ENCODE data around the gene SPPL2A.
"Not testable (repeated sequence)": the region's sequence is repeated elsewhere in the genome, so short reads cannot be mapped to it uniquely, and the experiment has no call there.

Gene SPPL2A

DNA sequence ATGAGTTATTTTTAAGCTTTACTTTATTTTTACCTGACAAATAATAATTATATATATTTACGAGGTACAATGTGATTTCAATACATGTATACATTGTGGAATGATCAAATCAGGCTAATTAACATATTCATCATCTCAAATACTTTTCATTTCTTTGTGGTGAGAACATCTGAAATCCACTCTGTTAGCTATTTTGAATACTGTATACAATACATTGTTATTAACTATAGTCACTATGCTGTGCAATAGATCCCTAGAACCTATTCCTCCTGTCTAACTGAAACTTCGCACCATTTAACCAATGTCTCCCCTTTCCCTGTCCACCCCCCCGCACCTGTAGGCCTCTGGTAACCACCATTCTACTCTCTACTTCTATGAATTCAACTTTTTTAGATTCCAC lies 7.9 kb upstream of the SPPL2A start:
- no peak for DNase-seq (ENCODE audit: low read depth in 2 of 2)

DNA sequence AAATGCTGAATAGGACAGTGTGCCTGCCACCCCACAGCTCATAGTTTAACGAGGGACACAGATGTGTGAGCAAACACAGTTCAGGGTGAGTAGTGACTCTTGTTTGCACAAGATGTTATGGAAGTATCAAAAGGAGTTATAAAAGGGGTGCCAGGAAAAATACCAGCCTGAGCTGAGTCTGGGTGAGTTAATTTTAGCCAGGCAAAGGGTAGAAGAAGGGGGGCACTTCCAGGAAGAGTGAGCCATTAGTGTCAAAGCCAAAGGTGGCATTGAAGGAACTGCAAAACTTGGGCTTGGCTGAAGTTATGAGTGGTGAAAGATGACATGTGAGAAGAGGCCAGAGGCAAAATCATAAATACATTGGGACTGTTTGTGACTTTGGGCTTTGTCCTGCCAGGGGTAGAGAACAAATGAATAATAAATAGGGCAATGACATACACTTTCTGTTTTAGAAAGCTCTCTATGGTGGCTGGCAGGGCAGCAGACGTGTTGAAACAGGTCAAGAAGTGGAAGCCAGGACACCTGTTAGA lies 1.9 kb upstream of the SPPL2A start:
- DNase-seq (ENCODE audit: low read depth in 2 of 2): no peak

DNA sequence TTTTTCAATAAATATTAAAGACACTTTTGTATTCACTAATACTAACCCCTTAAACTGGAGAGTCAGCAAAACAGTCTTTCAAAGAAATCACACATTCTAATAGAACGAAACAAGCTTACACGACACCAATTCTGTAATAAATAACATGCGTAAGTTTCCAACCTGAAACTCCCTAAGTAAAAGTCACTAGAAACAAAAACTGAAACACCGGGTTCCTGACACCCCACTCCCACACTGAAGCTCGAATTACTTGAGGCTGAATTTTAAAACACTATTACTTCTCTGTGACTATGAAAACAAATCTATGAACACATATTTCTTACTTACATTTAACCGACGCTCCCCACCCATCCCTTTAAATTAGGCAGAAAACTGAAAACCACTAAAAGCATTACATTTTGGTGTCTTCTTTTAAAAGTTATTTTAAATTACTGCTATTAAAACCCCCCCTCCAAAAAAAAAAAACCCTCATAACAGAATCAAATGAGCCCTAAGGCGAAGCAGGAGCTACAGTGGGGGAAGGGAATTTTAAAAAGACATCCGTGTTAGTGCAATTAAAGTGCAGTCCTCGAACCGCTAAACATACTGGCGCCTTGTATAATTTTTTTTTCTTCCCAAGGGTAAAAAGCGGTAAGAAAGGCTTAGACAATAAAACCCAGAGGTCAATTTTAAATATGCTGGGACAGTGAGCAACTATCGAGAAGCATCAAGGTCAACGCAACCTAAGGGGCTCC lies 878 bp downstream of the SPPL2A start:
- peak in 1 of 2 donors; percentile 29 for DNase-seq (ENCODE audit: low read depth in 2 of 2)

DNA sequence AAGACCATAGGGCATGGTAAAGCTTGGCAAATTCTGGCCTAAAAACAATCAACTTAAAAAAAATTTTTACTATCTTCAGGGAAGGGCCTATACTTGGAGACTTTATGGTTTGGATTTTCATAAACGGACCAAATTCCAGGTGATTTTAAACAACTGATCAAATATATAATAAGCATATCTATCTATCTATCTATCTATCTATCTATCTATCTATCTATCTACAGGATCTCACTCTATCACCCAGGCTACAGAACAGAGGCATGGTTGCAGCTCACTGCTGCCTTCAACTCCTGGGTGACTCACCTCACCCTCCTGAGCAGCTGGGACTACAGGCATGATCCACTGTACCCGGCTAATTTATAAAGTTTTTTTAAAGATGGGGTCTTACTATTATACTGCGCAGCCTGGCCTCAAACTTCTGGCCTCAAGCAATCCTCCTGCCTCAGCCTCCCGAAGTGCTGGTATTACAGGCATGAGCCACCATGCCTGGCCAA lies 6.7 kb downstream of the SPPL2A start:
- DNase-seq (ENCODE audit: low read depth in 2 of 2): no peak

DNA sequence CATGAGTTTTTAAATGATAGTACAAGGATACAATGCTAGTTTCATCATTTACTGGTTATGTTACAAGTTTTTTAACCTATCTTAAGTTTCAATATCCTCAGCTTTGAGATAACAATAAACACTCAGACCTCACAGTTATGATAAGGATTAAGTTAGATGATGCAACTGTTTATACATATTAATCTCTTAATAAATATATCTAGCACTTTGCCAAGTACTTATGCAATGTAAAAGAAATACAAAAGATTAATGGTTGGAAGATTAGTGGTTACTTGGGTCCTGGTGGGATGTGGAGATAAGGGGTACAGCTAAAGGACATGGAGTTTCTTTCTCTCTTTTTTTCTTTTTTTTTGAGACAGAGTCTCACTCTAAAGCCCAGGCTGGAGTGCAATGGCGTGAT lies 12.0 kb downstream of the SPPL2A start:
- no peak for DNase-seq (ENCODE audit: low read depth in 2 of 2)

DNA sequence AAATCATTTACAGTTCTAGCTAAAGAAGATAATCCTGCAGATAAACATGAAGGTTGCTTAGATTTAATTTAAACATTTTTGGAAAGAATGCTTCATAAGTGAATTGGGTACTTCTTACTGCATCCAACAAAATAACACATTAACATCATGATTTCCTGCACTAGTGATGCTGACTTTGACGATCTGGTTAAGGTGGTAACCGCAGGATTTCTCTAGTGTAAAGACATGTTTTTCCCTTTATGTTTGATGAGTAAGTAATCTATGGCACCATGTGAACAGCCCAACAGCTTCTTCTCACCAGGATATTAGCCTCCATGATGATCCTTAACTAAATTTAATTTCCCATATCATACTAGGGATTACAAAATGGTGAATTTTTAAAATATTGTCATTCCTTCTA lies 14.1 kb downstream of the SPPL2A start:
- no peak for DNase-seq (ENCODE audit: low read depth in 2 of 2)

DNA sequence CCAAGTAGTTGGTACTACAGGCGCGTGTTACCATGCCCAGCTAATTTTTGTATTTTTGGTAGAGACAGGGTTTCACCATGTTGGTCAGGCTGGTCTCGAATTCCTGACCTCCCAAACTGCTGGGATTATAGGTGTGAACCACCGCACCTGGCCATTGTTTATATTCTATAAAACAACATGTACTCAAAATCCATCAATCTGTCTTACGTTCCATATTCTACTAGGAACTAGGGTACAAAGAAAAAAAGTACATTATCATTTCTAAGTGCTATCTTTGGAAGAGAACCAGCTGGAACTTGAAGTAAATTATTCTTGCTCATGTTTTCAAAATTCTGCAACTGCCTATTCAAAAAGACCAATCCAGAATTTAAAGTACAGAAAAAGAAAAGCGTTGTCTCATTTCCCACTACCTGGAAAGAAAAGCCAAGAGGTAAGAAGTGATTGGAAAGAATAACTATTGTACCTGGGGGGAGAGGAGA lies 15.2 kb downstream of the SPPL2A start:
- DNase-seq (ENCODE audit: low read depth in 2 of 2): no peak

DNA sequence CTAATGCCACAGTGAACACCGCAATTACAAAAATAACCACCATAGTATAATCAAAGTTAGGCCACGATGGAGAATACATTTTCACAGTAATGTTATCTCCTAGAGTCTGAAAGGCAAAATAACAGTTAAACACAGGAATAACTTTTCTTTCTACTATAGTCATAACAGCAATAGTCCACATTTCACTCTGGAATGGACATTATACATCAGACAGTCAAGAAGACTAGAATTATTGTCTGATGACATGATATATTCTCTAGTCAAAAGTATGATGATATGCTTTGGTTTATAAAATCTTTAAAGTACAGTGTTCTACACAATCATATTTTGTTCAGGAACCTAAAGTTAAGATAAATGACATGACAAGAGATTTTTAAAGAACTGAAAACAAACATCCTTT lies 18.0 kb downstream of the SPPL2A start:
- DNase-seq (ENCODE audit: low read depth in 2 of 2): no peak

DNA sequence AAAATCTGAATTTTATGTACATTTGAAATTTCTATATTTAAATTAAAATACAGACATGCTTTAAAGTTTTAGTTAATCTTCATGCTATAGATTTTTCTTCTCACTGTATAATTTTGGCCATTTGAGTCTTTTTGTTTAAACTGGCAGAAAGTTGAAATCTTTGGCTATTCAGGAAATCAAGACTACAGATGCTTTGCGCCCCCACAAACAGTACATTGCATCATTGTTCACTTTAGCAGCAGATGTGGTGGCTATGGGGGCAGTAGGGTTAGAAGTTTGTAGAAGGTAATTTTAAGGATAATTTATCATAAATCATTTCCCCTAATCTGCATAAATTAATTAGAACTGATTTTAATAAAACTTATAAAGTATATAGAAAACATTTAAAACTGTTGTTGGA lies 20.9 kb downstream of the SPPL2A start:
- DNase-seq (ENCODE audit: low read depth in 2 of 2): no peak

DNA sequence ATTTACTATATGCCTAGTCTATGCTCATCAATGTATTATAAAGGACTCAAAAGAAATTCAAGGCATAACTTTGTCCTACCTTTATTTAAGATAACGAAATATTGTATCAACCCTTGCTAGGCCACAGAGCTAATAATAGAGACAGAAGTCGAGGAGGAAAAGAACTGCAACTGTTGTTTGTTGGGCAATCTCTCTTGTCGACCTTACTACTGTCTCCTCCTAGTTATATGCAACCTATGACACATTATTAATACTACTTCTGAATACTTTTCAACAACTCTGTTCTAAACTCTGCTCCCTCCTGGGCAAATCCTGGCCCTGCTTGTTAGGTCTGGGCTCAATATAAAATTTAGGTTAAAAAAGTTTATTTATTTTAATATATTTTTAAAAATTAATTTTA lies 24.6 kb downstream of the SPPL2A start:
- DNase-seq (ENCODE audit: low read depth in 2 of 2): no peak

DNA sequence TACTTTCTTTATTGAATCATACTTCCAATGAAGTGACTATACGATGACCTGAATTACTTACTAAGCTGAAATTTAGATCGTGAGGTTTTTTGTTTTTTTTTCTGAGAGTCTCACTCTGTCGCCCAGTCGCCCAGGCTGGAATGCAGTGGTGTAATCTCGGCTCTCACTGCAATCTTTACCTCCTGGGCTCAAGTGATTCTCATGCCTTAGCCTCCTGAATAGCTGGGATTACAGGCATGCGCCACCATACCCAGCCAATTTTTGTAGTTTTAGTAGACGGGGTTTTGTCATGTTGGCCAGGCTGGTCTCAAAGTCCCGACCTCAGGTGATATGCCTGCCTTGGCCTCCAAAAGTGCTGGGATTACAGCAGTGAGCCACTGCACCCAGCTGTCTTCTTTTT lies 28.7 kb downstream of the SPPL2A start:
- no peak for DNase-seq (ENCODE audit: low read depth in 2 of 2)

DNA sequence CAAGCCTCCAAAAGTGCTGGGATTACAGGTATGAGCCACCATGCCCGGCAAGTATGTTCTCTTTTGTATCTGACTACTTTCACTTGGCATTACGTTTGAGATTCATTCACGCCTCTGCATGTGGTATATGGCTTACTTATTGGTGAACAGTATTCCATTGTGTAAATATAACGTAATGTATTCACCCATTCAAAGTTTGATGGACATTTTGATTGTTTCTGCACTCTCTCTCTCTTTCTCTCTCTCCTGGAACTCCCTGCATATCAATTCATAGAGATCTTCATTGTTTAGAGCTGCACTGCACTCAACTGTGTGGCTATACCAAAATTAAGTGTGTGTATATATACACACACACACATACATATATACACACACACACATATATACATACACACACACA lies 30.4 kb downstream of the SPPL2A start:
- no peak for DNase-seq (ENCODE audit: low read depth in 2 of 2)

DNA sequence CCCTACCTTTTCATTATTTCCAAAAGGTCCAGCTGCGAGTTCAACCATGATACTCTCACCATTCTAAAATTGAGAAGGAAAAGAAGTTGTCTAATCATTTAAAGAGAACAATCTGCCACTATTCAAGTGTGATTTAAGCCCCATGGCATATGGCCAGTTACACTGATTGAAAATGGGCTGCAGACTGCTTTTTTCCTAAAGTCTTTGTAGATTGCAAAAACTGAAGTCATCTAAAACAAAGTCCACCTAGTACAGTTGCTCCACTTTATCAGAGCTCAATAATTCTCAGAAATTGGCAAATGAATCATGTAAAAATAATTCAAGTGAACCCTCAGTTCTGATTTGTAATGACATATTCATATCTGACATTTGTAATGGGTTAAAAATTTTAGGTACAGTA lies 39.2 kb downstream of the SPPL2A start:
- DNase-seq (ENCODE audit: low read depth in 2 of 2): no peak

DNA sequence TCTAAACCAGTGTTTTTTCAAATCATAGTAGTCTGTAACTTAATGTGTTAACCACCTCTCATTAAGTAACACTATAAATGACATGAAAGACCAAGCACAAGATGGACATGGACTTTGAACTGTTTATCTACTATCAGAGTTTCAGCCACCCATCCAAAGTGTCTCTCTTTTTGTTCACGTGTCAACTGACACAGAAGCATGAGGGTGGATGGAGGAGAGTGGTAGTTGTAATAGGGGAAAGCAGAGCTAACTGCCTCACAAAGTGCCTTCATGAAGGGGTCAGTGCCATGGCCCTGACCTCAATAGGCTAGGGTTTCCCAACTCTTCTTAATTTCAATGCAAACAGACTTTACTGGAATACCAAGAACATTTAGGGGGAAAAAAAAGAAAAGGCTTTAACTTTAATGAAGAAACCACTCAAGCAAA lies 46.8 kb downstream of the SPPL2A start:
- DNase-seq (ENCODE audit: low read depth in 2 of 2): no peak

DNA sequence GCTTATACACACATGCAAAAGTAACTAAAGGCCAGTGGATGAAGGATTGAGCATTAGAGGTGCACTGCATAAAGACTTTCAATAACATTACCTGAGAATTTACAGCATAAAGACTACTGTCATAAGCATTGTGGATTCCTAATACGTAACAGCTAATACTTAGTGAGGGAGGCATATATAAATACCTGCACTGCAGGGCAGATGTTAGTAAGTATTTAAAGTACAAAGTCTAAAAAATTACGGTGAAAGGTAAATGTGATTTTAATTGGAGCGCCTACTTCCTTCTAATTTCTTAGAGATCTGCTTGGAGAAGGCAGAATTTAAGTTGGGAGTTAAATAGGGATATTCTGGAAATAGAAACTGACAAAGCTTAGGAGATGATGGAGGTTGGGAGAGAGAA lies 53.5 kb downstream of the SPPL2A start:
- no peak for DNase-seq (ENCODE audit: low read depth in 2 of 2)

DNA sequence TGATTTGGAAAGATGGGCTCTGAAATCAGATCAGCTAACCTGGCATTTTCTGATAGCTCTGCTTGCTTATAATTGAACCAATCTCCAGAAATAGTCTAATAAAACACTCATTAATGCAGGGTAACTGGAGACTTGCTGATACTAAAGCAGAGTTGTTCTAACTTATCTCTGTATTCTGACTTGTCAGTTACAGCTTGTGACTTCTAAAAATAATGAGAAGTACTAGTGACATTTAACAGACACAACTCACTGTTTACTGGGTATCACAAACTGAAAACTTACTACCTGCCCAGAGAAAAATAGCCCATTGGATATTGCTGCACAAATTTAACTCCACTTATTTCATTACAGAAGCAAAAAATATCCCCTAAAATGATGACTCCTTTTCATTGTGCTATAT lies 54.9 kb downstream of the SPPL2A start:
- no peak for DNase-seq (ENCODE audit: low read depth in 2 of 2)

DNA sequence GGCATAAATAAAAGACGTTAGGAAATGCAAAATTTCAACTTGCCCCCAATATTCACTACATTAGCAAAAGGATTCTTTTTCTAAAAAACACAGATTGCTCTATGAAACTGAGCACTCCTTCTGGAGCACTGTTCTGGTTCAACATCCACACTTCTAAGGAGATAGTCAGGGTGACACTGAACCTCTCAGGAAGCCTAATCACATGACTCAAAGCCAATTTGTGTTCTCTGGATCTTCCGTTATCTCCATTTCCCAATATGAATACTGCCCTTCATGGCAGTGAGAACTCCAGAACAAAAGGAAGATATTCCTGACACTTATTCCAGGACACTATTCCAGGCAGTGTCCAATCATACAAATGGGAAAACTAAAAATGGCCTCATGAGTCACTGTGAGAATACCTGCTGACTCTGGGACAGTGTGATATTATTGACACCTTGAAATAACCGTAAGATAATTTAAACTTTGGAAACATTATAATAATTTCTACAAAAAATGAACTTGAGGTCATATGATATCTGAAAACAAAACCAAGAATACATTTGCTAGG lies 57.6 kb downstream of the SPPL2A start:
- no peak for DNase-seq (ENCODE audit: low read depth in 2 of 2)

DNA sequence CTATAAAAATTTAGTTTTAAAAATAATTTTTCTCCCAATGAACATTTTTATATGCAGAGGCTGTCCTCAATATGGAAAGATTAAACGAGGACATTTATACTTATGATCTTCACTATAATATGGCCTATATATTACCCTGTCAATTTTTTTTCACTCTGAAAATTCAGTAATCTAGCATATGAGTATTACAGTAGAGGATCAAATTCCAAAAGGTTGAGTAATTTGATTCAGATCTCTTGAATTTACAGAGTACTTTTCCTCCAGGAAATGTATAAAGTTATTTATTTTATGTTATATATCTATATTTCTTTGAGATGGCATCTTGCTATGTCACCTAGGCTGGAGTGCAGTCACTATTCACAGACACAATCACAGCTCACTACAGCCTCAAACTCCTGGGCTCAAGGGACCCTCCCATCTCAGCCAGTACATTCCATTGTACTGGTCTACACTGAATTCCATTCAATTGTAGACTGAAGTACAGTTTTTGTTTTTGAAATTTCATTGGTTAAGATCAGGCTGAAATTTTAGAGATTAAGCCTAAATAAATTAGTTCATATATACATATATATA lies 62.7 kb downstream of the SPPL2A start:
- DNase-seq (ENCODE audit: low read depth in 2 of 2): no peak

DNA sequence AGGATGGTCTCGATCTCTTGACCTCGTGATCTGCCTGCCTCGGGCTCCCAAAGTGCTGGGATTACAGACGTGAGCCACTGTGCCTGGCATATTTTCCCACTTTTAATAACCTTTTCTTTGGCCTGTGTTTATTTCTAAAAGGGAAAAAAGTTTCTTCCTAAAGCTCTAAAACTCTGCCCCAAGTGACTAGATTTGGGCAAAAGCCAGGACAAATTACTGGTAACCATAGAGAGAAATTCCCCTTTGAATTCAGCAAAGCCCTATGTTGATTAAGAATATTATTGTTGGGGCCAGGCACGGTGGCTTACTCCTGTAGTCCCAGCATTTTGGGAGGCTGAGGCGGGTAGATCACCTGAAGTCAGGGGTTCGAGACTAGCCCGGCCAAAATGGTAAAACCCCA lies 67.4 kb downstream of the SPPL2A start:
- DNase-seq (ENCODE audit: low read depth in 2 of 2): no peak

DNA sequence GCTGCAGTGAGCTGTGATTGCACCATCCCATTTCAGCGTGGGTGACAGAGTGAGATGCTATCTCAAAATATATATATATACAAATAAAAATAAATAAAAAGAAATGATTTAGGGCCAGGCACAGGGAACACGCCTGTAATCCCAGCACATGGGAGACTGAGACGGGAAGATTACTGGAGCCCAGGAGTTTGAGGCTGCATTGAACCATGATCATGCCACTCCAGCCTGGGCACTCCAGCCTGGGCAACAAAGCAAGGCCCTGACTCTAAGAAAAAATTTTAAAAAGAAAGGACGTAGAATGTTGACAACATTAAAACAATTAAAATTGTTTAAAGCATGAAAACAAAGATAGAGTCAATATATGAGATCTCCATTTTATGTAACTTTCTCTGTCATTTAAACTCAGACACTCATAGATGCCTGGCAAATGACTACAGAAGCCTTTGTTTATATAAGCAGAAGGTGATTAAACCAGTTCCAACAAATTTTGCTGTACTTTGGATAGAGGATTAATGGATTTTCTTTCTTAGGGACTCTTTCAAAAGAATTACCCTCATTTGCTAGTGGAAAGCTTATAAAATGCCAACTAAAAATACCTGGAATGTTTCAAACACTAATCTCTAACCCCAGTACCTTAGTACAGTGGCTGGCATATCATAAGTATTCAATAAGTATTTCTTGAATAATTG lies 68.3 kb downstream of the SPPL2A start:
- DNase-seq (ENCODE audit: low read depth in 2 of 2): no peak

DNA sequence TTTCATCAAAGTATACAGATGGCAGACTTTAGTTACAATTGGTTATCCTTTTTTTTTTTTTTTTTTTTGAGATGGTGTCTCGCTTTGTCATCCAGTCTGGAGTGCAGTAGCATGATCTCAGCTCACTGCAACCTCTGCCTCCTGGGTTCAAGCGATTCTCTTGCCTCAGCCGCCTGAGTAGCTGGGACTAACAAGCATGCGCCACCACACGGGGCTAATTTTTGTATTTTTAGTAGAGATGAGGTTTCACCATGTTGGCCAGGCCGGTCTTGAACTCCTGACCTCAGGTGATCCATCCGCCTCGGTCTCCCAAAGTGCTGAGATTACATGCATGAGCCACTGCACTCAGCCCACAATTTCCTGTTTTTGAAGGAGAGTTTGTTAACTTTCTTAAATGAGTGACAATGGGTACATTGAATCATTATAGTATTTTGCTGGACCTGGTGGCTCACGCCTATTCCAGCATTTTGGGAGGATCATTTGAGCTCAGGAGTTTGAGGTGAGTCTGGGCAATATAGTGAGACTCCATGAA lies 70.8 kb downstream of the SPPL2A start:
- DNase-seq (ENCODE audit: low read depth in 2 of 2): not testable (repeated sequence)

DNA sequence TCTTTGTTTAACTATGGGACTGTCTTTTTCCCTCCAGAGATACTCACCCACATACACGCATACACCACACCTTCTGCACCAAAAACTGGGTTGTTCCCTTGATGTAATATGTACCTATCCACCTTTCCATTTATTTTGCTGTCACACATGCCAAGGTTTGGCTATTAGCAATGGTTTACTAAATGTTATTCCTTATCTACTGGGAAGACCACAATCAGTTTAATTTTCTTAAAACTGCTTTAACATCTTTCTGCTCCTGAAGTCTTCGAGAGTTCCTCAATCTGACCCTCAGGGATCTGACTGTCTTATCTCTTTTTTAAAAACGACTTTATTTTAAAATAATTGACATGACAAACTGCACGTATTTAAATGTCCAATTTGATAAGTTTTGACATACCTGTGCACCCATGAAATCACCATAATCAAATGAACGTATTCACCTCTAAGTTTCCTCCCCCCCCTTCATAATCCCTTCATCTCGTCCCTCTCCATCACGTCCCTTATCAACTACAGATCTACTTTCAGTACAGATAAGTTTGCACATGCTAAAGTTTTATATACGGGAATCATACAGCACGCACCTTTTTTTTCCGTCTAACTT lies 78.1 kb downstream of the SPPL2A start:
- DNase-seq (ENCODE audit: low read depth in 2 of 2): no peak
